NK-92 treated with Interleukin-12 subunit alpha and Interleukin-12 subunit beta, amount 100 ng/mL, for 24 hours (cell line): Measurements from ENCODE around the gene POGK.
"Not testable (repeated sequence)": the region's sequence is repeated elsewhere in the genome, so short reads cannot be mapped to it uniquely, and the experiment has no call there.

ENCODE experiments used
- DNase-seq: peaks from one replicate; lab custom pipeline; 2025; lab: John Stamatoyannopoulos, UW

Gene POGK

DNA sequence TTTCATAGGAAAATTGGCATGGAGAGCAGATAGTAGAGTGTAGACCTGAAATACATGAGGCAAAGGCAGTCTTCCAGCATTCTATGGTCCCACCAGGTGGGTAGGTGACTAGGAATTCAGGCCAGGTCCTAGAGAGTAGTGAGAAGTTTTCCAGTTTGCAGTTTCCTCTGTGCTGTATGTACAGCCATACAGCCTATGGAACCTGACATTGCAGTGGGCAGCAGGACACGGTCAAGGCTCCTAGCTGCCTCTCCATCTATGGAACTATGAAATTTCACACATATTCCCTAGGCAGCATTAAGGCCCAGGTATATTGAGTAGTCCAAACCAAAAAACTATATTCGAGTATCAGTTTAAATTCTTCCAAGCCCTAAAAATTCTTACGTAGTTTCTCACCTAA lies 16.3 kb downstream of the POGK start:
- no peak for DNase-seq

DNA sequence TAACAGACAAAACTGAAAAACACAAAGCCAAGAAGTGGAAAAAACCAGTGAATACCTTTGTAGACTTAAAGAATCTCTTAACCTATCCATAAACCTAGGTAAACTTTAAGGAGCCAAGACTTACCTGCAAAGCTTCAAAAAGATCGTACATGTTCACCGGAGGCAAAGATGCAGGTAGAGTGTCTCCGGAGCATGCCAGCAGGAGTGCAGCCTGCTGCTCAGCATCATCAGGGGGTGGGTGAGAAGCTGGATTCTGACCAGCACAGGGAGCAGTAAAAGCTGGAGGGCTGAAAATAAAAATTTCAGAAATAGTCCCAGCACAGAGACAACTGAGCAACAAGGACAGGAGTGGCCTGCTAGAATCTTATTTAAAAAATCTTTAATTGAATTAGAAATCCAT lies 18.7 kb downstream of the POGK start:
- no peak for DNase-seq

GRCh38 chr1:166858726-166859419 lies 19.6 kb downstream of the POGK start:
- no peak for DNase-seq

DNA sequence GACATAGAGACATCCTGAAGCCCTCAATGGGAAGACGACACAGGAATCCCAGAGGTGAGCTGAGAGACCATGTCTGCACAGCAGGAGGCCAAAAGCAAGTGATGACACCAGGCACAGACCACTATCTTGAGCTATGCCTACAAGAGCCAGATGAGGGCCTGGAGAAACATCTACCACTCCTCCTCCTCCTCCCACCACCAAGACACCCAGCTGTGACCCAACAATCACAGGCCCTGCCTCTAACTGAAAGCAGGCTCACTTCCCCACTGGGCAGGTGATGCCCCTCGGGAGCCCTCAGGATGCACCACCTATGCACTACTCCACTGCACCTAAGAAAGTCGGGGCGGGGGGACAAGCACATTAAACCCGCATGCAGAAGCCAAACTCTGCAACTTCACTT lies 20.3 kb downstream of the POGK start:
- DNase-seq, result no peak

GRCh38 chr1:166865926-166866325 lies 26.7 kb downstream of the POGK start:
- no peak for DNase-seq

DNA sequence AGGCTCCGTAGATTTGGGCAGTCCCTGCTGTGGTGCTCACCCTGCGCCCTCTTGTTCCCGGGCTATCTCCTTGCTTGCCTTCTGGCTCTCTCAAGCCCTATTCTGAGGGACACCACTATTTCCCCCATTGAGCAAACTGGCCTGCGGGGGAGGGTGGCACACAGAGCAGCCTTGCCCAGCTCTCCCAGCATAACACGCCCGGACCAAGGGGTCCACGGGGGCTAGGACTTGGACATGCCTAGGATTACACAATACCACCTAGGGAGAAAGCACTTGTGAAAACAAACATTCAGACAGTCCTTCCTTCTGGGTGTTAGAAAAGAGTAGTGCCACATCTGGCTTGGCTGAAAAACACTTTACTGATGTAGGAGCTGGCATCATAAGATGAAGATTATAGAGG lies 29.4 kb downstream of the POGK start:
- DNase-seq, result no peak

DNA sequence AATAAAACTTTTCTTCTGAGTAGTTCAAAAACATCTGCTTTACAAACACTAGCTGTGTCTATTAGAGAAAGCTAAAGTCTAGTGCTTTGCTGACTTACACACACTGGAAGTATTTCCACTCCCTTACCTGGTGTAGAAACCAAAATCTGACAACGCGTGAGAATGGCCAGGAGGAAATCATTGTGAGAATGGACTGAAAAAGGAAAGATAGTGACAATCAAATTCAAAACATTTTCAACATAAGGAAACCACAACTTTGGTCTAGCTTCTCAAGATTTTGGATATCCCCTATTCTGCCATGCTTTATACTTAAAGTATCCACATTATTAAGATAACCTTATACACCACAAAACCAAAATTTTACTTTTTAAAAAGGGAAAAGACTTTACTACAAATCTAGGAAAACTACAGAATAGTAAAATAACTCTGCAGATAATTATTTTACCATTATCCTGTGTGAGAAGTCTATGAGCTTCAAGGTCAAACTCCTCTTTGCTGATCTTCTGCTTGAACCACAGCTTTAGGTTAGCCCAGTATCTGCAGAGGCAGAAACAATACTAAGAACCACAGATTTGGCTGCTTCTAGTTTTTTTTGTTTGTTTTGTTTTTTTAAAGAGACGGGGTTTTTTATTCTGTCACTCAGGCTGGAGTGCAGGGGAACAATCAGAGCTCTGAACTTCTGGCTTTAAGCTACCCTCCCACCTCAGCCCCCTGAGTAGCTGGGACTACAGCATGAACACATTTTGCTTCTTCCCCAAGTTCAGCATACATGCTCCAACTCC lies 30.2 kb downstream of the POGK start:
- no peak for DNase-seq

DNA sequence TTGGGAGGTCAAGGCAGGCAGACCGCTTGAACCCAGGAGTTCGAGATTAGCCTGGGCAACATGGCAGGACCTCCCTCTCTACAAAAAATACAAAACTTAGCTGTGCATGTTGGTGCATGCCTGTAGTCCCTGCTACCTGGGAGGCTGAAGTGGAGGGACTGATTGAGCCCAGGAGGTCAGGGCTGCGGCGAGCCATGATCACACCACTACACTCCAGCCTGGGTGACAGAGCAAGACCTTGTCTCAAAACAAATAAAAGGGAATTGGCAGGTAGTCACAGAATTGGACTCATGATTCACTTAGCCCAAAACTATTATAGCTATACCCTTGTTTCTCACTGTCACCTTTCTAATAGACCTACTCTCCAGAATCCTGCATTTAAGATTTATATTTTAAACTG lies 31.3 kb downstream of the POGK start:
- no peak for DNase-seq

DNA sequence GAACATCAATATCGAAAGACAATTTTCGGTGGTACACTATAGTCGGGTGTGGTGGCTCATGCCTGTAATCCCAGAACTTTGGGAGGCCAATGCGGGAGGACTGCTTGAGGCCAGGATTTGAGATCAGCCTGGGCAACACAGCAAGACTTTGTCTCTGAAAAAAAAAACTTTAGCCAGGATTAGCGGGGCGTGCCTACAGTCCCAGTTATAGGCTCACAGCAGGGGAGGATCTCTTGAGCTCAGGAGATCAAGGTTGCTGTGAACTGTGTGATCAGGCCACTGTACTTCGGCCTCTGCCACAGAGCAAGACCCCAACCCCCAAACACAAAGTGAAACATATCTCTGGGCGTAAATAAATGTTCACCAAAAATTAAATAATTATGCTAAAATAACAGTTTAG lies 35.2 kb downstream of the POGK start:
- no peak for DNase-seq

DNA sequence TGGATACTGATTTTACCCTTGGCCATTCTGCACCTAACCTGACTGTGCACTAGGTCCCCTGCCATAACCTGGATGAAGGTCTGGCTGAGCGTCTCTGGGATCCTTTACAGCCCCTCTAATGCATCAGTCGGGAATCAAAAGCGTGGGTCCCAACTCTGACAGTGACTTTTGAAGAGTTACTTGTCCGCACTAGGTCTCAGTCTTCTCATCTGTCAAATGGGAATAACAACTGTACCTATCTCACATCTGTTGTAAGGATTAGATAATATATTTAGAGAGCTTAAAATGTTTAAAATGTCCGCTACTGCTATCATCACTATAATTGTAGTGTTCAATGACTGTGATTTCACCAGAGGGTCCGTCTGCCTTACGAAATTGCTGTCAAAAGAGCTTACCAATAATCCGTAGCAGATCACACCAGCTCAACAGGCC lies 36.0 kb downstream of the POGK start:
- no peak for DNase-seq

DNA sequence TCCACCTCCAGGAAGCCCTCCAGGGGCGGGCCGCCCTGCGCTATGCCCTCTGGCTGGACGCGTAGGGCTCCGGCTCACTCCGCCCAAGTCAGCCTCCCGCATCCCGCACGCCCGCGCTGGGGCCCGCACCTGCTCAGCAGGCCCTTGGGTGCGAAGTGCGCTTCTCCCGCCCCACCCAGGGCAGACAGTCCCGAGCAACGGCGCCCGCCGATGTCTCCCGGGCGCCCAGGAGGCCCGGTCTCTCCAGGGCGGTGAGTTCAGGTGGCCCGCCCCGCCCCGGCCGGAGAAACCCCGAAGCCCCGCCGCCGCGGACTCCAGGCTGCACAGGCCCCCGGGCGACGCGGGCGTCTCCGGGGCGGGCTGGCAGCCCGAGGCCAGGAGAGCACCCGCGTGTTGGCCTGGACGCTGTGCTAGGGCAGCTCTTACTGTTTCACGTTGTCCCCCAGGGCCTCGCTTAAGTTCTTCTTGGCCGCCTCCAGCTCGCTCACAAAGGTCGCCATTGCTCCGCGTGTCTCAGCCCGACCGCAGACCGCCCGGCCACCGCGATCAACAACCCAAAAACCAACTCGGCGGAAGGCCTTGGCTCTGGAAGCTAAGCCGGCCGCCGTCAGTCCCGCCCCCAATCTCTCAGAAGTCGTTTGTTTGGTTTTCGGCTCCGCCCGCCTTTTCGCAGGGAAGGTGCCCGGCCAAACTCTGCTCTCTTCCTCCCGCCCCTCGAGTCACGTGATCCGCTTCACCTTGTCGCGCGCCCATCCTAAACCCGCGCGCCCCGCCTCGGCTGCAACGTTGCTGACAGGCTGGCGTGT lies 36.7 kb downstream of the POGK start, which contains the start of gene TADA1:
Gene TADA1 (minus strand): TSS at position 531 of the 806 bp plus-strand sequence. CDS start 31 bp downstream, at position 500.
- DNase-seq, result peak; percentile 98

DNA sequence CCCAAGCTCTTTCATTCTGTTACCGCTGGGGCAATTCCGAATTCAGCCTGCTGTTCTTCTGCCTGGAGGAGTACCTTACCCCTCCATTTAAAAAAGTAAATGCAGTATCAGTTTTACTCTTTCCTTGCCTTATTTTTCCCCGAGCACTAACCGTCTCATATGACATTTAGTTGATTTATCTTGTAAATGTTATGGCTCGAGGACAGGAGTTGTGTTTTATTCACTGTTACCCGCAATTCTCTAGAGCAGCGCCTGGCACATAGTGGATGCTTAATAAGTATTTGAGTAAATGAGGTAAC lies 37.2 kb downstream of the POGK start:
- DNase-seq, result no peak

GRCh38 chr1:166878173-166878917 lies 39.1 kb downstream of the POGK start:
- DNase-seq, result not testable (repeated sequence)

DNA sequence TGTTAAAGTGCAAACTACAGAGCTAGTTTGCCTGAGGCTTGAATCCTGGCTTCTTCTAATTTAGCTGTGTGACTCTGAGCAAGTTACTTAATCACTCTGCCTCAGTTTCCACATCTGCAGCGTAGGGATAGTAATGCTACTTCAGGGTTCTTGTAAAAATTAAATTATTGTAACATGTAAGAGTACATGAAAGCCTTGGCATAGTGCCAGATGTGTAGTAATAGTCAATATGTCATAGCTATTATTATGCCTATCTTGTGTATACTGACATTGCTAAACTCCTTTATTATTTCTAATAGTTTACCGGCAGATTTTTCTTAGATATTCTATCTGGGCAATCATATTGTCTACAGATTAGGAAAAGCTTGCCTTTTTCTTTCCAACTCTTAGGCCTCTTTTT lies 43.6 kb downstream of the POGK start:
- DNase-seq, result no peak

- no peak for DNase-seq
Measured at GRCh38 chr1:166884040-166884642, 44.9 kb downstream of the POGK start.

DNA sequence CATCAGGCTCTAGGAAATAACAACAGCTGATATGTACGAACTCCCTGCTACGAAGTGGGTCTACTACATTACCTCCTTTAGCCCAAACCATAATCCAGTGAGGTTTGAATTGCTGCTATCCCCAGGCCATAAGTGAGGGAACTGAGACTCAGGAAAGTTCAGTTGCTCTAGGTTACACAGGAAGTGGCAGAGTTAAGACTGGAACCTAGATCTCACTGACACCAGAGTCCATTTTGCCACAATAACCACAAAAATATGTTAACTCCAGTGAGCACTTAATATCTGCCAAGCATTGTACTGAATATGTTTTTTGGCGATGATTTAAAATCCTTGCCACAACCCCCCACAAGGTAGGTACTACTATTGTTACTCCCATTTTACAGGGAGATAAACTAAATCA lies 45.7 kb downstream of the POGK start:
- DNase-seq, result no peak

DNA sequence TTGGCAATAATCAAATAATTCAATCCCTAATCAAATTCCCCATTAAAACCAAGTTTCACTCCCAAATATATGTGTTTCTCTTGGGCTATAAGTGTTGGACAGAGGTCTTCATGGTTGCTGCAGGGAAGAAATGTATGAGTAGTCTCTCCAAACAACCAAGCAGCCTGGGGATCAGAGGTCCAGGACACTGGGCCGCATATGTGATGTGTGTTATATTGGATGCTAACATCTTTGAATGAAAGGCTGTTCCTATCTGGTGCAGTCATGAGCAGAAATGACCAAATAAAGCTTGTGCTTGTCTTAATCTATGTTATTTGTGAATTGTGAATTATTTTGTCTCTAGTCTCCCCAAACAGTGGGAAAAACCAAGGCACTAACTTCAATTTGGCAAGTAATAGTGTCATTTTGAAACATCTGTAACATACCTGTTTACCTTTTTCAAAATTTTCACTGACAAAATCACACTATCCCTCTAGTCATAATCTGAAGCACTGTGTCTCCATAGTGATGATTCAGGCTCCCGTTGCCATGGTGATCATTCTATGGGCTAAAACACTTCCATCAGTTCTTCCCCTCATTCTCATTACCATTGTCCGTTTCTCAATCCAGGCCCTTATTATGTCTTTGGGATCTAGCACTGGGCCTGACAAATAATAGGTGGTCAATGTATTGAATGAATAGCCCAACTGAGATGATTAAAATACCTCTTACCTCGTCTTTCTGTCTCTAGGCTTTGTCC lies 49.3 kb downstream of the POGK start:
- no peak for DNase-seq

- no peak for DNase-seq
Measured at GRCh38 chr1:166889776-166890175, 50.5 kb downstream of the POGK start.

- DNase-seq, result no peak
Measured at GRCh38 chr1:166895766-166896165, 56.5 kb downstream of the POGK start.

- no peak for DNase-seq
Measured at GRCh38 chr1:166899769-166900168, 60.5 kb downstream of the POGK start.

DNA sequence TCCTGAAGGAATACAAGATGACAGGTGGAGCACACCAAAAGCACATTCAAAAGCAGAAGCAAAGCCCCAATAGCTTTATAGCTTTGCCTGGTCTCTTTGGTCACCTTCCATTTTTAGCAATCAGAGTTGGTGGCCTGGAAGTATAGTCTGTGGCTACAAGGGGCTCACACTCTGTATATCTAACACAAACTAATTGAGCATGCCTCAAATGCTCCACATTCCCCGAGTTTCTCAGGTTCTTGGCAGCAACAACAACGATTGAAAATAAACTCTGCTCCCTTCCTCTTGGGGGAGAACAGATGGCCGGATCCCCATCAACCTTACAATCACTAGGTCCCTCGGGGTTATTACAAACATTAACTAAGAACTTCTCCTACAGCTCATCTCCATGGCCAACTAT lies 61.7 kb downstream of the POGK start:
- no peak for DNase-seq
